Measurements from ENCODE around the gene IGHMBP2.

Gene IGHMBP2

DNA sequence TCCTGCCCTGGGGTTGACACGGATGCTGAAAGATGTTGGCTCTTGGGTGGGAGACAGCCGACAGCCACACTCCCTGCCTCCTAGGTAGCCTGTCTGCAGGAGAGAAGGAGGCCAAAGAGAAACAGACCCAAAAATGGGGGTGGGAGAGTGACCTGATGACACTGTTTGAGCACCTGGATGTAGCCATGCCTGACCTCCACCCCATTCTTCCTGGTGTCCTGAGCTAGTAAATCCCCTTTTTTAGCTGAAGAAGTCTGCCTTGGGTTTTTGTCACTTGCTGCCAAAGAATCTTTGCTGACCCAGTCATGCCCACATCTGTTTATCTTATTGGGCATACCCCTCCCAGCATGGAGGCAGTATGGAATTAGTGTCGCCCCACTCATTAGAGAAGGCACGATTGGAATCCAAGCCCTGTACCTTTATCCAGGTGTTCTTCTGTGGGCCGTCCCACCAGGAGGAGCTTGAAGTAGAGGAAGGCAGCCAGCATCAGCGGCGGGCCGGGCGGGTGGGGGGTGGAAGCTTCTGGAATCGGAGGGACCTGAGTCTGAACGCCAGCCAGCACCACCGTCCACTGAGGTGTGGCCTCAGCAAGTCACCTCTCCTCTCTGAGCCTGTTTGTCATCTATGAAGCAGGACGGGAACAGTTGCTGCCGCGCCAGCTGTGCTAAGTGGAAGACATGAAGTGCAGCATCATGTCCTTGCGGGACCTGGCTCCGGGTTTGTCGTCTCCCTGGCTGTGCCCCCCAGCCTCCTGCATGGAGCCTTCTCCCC lies 37.8 kb downstream of the IGHMBP2 start:
- no peak for DNase-seq

DNA sequence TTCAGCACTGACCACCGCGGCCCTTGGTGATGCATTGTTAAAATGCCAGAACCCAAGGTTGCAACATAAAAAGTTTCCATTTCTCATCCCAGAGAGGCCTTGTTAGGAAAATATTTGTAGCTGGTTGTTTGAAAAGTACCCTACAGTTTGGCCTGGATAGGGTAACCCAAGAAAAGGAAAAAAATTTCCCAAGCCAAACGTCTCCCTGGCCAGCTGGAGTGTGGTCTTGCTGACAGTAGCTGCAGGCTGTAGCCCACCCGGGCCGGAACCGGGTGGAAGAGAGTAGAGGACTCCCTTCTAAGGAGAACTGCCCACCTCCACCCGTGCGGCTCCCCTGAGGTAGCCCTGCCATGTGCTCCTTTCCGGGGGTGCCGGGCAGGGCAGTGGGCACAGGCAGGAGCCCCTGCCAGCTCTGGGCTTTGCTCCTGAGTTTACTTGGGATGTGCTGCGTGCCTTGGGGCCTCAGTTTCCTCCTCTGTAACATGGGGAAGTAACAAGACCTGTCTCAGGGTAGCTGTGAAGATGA lies 38.5 kb downstream of the IGHMBP2 start:
- DNase-seq: no peak

DNA sequence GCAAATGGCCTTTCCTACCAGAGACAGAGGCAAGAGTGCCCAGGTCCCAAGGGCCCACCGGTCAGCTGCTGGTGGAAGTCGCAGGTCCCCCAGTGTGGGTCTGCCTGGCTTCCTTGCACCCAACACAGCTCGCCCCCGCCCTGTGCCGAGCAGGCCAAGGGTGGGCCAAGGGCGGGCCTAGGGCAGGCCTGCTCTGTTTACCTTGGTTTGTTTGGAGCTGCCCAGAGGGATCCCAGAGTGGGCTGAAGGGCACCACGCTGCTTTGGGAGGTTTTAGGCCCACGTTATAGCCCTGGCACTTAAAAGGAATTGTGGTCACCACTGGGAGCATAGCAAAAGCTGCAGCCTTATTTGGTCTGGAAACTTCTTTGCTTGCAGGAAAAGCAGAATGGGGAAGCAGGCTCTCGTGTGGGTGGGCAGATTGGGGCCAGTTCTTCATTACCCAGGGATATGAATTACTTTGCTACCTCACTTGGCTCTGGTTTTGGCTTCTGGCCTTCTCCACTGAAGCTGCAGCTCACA lies 39.1 kb downstream of the IGHMBP2 start:
- DNase-seq: no peak

DNA sequence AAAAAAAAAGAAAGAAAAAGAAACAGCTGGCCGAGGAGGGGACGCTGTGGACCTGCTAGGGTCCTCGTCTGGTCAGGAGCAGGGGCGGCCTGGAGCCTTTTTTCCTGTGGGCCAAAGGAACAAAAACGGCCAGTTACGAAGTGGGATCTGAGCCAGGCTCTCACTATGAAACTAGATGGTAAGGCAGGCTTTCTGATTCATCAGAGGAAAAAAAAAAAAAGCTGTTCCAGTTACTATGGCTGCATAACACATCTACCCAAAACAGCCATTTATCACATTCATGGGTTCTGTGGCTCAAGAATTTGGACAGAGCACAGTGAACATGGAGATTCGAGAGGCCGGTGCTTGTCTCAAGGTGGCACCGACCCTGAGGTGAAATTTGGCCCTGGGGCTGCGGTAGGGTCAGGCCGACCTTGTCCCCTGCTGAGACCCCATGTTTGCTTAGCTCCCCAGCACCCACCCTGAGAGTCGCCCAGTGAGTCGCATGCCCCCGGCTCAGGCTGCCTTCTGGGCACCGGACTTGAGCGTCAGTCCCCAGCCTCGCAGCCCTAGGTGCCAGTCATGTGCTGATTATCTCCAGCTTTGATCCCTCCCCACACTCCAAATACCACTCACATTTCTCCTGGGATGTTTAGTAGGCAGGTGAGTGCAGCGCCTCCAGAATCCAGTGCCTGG lies 42.9 kb downstream of the IGHMBP2 start:
- DNase-seq: no peak

DNA sequence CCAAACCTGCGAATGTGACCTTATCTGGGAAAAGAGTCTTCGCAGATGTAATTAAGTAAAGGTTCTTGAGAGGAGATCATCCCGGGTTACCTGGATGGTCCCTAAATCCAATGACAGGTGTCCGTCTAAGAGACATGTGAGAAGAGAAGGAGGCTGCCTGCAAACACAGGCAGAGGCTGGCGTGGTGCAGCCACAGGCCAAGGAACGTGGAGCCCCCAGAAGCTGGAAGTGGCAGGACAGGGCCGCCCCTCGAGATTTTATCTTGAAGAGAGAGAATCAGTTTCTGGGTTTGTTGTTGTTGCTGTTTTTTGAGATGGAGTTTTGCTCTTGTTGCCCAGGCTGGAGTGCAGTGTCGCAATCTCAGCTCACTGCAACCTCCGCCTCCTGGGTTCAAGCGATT lies 43.5 kb downstream of the IGHMBP2 start:
- DNase-seq: no peak

DNA sequence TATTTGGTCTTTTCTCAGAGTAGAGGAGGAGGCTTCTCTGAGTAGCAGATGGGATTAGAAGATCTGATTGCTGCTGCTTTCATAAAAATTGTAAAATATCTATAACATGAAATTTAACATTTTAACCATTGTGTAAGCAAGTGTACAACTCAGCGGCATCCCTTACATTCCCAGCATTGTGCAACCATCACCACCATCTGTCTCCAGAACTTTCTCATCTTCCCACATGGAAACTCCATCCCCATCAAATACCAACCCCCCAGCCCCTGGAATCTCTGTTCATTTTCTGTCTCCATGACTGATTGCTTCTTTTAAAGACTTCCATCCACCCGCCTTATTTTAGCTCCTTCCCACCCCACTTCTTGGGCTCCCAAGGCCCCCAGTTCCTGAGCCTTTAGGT lies 44.8 kb downstream of the IGHMBP2 start:
- no peak for DNase-seq

DNA sequence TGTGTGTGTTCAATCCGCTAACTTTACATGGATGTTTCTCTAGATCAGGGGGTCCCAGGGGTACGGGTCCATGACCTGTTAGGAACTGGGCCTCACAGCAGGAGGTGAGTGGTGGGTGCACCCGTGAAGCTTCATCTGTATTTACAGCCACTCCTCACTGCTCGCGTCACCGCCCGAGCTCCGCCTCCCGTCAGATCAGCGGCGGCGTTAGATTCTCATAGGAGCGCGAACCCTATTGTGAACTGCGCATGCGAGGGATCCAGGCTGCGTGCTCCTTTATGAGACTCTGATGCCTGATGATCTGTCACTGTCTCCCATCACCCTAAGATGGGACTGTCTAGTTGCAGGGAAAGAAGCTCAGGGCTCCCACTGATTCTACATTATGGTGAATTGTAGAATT lies 45.2 kb downstream of the IGHMBP2 start:
- no peak for DNase-seq

DNA sequence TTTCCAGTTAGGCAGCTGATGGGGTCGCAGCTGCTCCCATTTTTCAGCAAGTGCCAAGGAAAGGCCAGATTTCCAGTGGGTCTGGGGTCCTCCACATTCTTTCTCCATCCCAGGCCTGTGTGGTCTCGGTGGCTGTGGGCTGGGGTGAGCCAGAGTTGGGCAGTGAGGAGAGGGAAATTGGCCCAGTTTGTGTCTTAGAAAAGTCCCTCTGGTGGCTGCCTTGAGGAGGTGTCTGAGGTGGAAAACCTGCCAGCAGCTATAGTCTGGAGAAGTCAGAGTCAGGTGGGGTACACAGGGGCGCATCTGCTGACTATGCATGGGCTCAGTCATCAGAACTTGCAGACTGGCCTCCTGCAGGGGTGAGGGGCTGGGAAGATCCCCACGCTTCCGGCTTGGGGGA lies 46.6 kb downstream of the IGHMBP2 start:
- no peak for DNase-seq

DNA sequence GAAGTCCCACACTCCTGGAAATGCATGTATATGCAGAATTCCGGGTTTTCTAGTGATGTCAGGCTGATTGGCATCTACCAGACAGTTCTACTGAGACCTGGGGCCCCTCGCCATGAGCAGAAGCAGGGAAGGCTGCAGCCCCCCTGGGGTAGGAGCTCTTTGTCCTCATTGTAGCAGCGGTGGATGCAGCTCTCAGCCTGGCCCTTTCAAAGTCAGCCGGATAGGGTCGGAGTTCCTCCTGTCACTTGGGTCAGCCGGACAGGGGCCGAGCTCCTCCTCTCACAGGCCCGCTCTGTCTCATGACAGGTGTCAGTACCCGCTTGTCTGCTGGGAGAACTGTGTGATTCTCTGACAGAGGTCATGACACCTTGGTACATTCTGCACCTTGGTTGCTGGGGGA lies 47.1 kb downstream of the IGHMBP2 start:
- no peak for DNase-seq

DNA sequence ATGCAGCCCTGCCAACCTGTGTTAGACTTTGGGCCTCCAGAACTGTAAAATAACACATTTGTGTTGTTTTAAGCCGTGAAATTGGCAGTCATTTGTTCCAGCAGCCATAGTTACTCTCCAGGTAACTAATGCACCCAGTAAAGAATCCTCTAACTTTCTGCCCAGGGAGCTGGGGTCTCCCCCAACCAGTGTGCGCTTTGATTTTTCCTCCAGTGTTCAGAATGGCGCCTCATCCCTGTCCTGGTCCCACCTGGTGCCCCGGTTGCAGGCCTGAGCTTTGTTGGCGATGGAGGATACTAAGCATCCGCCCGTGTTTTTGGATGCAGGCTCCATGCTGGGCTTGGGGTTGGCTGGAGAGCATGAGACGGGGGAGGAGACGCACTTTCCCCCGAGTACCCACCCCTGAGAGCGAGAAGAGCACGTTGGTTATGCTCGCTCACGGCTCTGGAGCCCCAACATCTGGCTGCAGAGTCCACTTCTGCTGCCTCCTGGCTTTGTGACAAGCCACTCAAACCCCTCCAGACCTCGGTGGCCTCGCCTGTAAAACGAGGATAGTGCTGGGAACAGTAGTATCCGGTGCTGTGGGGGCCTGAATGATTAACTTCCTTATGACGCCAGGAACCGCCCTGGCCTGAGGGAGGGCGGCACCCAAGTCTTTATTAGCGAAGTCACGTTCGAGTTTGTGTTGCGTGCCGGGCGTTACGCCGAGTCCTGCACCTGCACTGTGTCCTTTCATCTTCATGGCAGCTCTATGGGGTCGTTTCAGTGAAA lies 51.3 kb downstream of the IGHMBP2 start:
- no peak for DNase-seq

DNA sequence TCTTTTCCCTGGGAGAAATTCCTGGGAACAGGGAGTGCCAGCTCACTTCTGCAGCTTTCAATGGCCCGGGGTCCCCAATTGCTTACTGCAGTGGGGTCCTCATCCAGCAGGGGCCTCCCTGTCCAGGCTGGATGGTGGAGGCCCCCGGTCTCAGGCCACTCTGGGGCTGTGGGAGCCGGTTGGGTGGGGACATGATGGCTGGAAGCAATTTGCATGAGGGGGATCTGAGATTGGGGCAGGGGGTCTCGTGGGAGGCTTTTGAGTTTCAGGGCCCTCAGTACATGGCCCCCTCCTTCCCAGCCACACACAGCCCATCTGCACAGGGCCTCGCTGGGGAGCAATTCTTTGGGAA lies 51.9 kb downstream of the IGHMBP2 start:
- no peak for DNase-seq

DNA sequence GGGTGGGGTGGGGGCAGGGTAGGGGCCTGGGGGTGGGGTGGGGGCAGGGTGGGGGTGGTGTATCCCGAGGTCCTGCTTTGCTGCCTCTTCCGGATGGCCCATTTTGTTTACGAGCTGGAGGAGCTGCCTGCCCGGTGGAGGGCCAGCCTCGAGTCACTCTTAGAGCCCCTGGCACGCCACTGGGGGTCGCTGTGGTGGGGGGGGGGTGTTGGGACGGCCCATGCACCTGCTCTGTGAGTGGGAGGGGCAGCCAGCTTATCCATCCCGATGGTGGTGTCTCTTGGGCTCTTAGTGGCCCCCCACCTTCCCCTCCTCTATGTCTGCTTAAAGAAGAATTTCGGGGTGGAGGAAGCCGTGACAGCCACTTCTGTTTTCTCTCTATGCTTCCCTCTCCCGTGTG lies 52.5 kb downstream of the IGHMBP2 start:
- peak; percentile 19 for DNase-seq

DNA sequence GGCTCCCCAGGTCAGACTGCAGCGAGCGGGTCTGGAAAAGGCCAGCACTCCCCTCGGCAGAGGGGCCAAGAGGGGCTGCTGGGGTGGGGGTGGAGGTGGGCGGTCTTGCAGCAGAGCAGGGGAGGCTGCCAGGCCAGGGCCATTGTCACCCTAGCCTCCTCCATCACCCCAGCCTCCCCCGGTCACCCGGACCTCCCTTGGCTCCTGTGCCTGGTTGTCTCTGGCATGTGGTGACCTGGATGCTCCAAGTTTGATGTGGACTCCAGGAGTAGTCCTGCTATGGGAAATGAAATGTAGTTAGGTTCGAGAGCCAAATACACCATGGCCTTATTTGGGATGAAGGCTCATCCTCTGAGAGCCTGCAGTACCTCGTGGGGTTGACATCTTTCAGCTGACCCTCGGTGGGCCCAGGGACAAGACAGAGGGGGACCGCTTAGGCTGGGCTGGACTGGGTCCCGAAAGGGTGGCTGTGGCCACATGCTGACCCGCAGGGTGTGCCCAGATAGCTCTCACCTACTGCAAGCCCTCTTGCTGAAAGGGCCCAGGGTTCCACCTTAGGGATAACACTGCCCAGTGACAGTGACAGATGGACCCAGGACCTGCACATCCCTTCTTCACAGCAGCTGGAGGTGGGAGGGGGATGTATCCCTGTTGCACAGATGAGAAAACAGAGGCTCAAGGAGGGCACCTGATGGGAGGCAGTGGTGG lies 53.0 kb downstream of the IGHMBP2 start:
- no peak for DNase-seq

DNA sequence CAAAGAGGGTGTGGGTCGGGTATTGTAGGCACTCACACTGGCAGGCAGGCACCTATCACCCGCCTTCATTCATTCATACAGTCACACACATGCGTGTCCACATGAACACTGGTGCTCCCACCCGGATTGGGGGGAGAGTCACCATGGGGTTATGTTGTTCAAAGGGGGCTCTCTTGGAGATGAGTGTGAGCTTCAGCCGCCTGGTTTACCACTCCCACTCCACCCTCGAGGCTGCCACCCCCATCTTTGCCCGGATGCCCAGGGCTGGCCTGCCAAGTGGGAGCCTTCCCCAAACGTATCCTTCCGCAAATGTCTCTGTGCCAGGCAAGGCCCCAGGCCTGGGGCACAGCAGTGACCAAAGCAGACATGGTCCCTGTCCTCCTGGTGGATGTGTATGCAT lies 54.5 kb downstream of the IGHMBP2 start:
- DNase-seq: no peak

DNA sequence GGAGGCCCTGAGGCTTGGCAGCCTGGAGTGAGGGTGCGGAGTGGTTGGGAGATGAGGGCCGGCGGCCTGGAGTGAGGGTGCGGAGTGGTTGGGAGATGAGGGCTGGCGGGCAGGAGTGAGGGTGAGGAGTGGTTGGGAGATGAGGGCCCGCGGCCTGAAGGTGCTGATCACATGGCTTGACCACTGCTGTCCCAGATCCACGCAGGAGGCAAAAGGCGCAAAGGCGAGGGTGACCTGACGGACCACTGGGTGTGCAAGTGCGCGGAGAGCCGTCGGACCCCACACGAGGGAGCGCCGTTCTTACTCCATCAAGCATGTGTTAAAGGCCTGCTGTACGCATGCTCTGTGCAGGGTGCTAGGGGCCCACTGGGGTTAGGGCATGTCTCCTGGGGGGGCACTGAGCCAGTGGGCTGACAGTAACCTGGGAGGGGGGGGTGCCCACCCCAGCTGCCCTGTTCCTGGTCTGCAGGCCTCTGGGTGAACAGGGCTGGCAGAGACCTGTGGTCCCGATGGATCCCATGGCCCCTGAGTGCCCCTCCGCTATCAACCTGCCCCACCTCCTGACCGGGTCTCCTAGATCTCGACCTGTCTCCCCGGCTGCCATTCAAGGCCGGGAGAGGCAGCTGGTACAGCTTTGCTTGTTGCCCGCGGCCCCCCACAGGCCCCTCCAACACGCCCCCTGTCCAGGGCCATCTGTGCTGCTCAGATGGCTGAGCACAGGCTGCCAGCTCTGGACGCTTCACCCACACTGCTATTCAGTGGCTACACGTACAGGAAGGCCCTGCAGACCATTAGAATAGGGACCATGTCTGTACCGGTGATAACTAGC lies 56.0 kb downstream of the IGHMBP2 start:
- DNase-seq: no peak

DNA sequence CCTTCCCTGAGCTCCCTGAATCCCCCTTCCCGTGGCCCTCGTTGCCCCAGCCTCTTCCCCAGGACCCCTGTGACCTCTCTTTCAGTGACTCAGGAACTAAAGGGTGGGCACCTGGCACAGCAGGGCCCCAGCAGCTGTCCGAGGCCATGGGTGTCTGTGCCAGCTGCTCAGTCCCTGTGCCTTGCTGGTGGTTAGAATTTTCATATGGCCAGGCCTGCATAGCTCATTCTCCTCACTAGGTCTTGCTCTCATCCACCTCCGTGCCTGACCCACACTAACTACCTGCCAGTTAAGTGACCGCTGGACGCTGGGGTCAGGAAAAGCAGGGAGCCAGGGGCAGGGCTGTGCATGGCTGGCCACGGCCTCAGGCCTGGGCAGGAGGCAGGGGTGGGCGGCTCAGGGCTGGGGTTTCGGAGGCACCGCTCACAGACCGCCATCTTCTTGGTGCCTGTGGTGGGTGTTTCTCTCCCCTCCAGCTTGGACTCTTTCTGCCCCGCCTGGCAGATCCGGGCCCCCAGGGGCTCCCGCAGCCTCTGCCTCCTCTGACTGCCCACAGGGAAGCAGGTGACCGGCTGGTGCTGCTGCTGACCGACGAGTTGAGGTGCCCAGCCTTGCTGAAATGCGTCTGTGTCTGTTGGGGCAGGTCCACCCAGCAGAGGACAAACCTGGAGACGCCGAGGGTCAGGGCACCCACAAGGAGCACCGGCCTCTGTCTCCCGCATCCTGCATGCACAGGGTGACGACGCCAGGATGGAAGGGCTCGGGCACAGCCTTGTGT lies 56.8 kb downstream of the IGHMBP2 start:
- DNase-seq: no peak

DNA sequence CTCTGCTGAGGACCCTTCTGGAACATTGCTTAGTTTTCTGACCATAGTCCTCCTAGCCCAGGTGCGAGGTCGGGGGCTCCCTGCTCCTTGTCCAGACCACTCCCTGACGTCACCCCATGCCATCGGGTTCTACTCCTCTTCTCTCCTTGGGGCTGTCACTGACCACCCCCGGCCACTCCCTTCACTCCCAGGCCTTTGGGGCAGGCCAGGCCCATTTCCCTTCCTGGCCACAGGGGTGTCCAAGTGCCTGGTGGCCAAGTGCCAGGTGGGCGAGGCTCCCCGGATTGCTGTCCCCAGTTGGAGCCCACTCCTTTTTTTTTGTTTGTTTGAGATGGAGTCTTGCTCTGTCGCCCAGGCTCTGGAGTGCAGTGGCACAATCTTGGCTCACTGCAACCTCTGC lies 57.6 kb downstream of the IGHMBP2 start:
- DNase-seq: no peak

DNA sequence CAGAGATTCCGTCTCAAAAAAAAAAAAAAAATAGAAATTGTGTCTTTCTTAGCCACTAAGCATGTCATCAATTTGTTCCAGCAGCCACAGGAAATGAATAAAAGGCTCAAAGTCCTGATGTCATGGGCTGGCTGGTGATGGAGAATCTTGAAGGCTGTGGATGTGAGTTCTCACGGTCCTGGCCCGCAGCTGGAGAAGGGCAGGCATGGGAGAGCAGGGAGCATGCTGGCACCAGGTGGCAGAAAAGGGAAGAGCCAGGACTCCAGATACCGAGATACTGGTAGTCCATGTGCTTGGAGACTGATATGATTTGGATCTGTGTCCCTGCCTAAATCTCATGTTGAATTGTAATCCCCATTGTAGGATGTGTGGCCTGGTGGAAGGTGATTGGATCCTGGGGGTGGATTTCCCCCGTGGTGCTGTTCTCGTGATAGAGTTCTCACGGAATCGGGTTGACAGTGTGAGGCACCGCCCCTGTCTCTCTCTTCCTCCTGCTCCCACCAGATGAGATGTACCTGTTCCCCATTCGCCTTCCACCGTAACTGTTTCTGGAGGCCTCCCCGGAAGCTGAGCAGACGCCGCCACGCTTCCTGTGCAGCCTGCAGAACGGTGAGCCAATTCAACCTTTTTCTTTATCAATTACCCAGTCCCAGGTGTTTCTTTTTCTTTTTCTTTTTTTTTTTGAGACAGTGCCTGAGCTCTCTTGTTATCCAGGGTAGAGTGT lies 59.0 kb downstream of the IGHMBP2 start:
- DNase-seq: peak; percentile 46

DNA sequence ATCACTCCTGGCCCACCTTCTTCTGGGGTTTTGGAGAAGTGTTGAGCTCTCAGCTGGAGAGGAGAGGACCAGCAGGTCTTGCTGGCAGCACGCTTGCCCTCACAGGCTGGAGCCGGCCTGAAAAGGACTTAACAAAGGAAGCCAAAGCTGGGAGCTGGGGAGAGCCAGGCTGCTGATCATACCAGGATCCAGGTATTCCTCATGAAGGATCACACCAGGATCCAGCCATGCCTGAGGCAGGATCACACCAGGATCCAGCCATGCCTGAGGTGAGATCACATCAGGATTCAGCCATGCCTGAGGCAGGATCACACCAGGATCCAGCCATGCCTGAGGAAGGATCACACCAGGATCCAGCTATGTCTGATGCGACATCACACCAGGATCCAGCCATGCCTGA lies 60.1 kb downstream of the IGHMBP2 start:
- DNase-seq: no peak
